HL-60 (cell line): ENCODE data around the gene MSX2.

Source experiments
- DNase-seq, 2 experiments: peaks; one replicate each; pipeline ENCODE4 v3.0.0-alpha.2; 2010 to 2020; ENCODE audit warnings: low read depth in 1 of 2, low spot score in 1 of 2
- H3K27ac ChIP-seq: fragments of 250-450 bp; sonication (Bioruptor Pico); replicated peaks from 2 replicates; pipeline ENCODE4 v1.5.1; 2020; ENCODE audit warnings: mild to moderate bottlenecking, moderate library complexity
- H3K27me3 ChIP-seq: fragments of 250-450 bp; sonication (Bioruptor Pico); 2 replicates; pipeline ENCODE4 v1.5.1; 2021; ENCODE audit warnings: mild to moderate bottlenecking, moderate library complexity; ENCODE audit not compliant: insufficient read depth, poor library complexity, severe bottlenecking
- H3K4me3 ChIP-seq: replicated peaks from 2 replicates; pipeline ENCODE4 v1.5.1; 2011; ENCODE audit warnings: mild to moderate bottlenecking, control low read depth, low read length; ENCODE audit not compliant: insufficient read depth
- GABPA ChIP-seq: IDR thresholded peaks from 2 replicates; pipeline ENCODE4 v1.6.1; 2012; ENCODE audit warnings: low read depth
- POLR2AphosphoS5 ChIP-seq: IDR thresholded peaks from 2 replicates; pipeline ENCODE4 v1.6.1; 2012; ENCODE audit warnings: low read depth
- SPI1 ChIP-seq: IDR thresholded peaks from 2 replicates; pipeline ENCODE4 v1.6.1; 2012; ENCODE audit warnings: low read depth, mild to moderate bottlenecking, borderline replicate concordance
- TF ChIP-seq, protein P1 (sequence below): IDR thresholded peaks from one replicate; pipeline ENCODE4 v1.5.1; 2011; ENCODE audit warnings: low read length, control low read depth, inconsistent platforms; ENCODE audit not compliant: insufficient read depth
- TF ChIP-seq, protein P2 (sequence below): IDR thresholded peaks from 2 replicates; pipeline ENCODE4 v1.6.1; 2012; ENCODE audit warnings: low read depth; ENCODE audit not compliant: insufficient replicate concordance

The MSX2 gene

DNA sequence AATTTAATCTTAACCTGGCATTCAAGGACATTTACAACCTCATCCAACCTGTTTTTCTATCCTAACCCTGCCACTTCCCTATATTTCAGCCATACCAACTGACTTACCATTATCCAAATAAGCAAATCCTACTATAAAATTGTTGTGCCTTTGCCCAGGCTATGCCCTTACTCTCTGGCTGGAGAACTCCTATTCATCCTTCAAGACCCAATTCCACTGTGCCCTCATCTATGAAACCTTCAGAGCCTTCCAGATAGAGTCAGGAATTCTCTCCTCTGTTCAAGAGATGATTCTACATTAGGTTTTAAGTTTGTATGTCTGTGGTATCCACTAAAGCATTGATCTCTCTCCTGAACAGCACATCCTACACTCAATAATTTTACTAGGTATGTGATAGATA lies 46.3 kb upstream of the MSX2 start:
- TF ChIP-seq SPI1: no peak
- no peak for TF ChIP-seq GABPA
- TF ChIP-seq POLR2AphosphoS5: no peak
- TF ChIP-seq, protein P1, sequence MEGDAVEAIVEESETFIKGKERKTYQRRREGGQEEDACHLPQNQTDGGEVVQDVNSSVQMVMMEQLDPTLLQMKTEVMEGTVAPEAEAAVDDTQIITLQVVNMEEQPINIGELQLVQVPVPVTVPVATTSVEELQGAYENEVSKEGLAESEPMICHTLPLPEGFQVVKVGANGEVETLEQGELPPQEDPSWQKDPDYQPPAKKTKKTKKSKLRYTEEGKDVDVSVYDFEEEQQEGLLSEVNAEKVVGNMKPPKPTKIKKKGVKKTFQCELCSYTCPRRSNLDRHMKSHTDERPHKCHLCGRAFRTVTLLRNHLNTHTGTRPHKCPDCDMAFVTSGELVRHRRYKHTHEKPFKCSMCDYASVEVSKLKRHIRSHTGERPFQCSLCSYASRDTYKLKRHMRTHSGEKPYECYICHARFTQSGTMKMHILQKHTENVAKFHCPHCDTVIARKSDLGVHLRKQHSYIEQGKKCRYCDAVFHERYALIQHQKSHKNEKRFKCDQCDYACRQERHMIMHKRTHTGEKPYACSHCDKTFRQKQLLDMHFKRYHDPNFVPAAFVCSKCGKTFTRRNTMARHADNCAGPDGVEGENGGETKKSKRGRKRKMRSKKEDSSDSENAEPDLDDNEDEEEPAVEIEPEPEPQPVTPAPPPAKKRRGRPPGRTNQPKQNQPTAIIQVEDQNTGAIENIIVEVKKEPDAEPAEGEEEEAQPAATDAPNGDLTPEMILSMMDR: no peak
- TF ChIP-seq, protein P2, sequence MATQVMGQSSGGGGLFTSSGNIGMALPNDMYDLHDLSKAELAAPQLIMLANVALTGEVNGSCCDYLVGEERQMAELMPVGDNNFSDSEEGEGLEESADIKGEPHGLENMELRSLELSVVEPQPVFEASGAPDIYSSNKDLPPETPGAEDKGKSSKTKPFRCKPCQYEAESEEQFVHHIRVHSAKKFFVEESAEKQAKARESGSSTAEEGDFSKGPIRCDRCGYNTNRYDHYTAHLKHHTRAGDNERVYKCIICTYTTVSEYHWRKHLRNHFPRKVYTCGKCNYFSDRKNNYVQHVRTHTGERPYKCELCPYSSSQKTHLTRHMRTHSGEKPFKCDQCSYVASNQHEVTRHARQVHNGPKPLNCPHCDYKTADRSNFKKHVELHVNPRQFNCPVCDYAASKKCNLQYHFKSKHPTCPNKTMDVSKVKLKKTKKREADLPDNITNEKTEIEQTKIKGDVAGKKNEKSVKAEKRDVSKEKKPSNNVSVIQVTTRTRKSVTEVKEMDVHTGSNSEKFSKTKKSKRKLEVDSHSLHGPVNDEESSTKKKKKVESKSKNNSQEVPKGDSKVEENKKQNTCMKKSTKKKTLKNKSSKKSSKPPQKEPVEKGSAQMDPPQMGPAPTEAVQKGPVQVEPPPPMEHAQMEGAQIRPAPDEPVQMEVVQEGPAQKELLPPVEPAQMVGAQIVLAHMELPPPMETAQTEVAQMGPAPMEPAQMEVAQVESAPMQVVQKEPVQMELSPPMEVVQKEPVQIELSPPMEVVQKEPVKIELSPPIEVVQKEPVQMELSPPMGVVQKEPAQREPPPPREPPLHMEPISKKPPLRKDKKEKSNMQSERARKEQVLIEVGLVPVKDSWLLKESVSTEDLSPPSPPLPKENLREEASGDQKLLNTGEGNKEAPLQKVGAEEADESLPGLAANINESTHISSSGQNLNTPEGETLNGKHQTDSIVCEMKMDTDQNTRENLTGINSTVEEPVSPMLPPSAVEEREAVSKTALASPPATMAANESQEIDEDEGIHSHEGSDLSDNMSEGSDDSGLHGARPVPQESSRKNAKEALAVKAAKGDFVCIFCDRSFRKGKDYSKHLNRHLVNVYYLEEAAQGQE: no peak
- no peaks in the 10 kb centered on the region for H3K27me3 ChIP-seq
- no peak overlapping the region for H3K27ac ChIP-seq
- DNase-seq: no peak
- H3K4me3 ChIP-seq: no peak overlapping the region

- Histone ChIP-seq H3K27me3 (no peaks in the 10 kb centered on the region), H3K4me3 (no peak overlapping the region), H3K27ac (no peak overlapping the region)
- TF ChIP-seq SPI1 (no peak), POLR2AphosphoS5 (no peak), GABPA (no peak)
- TF ChIP-seq, protein P1: no peak
- TF ChIP-seq, protein P2: no peak
- no peak for DNase-seq
Measured at GRCh38 chr5:174680901-174681565, 43.3 kb upstream of the MSX2 start.

DNA sequence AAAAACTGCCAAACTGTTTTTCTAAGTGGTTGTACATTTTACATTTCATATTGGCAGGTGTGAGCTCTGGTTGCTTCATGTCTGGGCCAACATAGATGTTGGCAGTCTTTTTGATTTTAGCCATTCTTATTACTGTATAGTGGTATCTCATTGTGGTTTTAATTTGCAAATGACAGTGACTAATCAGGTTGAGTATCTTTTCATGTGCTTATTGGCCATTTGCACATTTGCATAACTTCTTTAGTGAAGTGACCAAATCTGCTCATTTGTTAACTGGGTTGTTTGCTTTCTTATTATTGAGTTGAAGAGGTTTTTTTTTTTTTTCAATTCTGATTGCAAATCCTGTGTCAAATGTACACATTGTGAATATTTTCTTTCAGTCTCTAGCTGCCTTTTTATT lies 36.9 kb upstream of the MSX2 start:
- Histone ChIP-seq H3K4me3 (no peak overlapping the region), H3K27ac (no peak overlapping the region), H3K27me3 (peaks cover 32% of the 10 kb centered on the region)
- DNase-seq: no peak
- TF ChIP-seq, protein P1: no peak
- TF ChIP-seq SPI1: no peak
- TF ChIP-seq GABPA: no peak
- TF ChIP-seq, protein P2: no peak
- TF ChIP-seq POLR2AphosphoS5: no peak
